Measurements from ENCODE around the gene SUN2. TPM values are rescaled to one million over a fixed set of nuclear protein-coding genes. Genes with fewer than 3 reads are reported as not detected.
A peak's percentile ranks its signal among the peaks of the same experiment; 100 is the strongest.

The SUN2 gene
- polyA plus RNA-seq, 1 donor from 2014 or later: 172 TPM

DNA sequence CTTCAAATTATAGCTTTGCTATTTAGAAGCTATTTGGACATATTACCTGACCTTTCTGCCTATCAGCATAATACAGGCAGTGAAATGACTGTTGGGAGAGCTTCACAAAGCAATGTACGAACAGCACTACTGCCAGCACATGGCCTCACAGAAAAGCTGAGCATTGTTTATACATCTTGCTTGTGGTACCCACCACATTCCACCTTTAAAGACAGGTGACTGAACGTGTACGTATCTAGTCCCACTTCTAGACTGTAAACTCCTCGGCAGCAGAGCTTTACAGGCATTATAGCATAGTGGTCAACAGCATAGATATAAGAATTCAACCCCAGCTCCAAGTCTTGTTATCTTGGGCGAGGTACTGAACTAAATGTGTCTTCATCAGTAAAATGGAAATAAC lies 56.7 kb downstream of the SUN2 start:
- Histone ChIP-seq H2AFZ (ENCODE audit: low read depth, low read length) (no peak overlapping the region), H3K4me3 (ENCODE audit: low read length) (peak overlapping the region; percentile 94), H3K9me2 (ENCODE audit: insufficient read depth, low read length) (no peaks in the 10 kb centered on the region), H3K79me2 (replicated peaks; ENCODE audit: insufficient read depth, low read length) (peaks cover 60% of the 10 kb centered on the region), H3K9ac (ENCODE audit: low read length) (peak overlapping the region; percentile 94), H3K9me3 (ENCODE audit: low read length) (no peaks in the 10 kb centered on the region), H3K4me2 (ENCODE audit: low read length) (peak overlapping the region; percentile 98), H3K27ac (ENCODE audit: low read length) (peak overlapping the region; percentile 79), H3F3A (ENCODE audit: insufficient read depth, low read length, poor library complexity, severe bottlenecking) (no peaks in the 10 kb centered on the region), H3K36me3 (ENCODE audit: insufficient read depth, low read length) (no peaks in the 10 kb centered on the region), H4K20me1 (ENCODE audit: insufficient read depth) (no peaks in the 10 kb centered on the region), H3K27me3 (ENCODE audit: insufficient read depth, low read depth, low read length) (no peaks in the 10 kb centered on the region)
- TF ChIP-seq EZH2 (IDR thresholded peaks at IDR 0.05; ENCODE audit: borderline replicate concordance, insufficient read depth, low read length, poor library complexity, severe bottlenecking) (no peak), MXI1 (conservative IDR thresholded peaks at IDR 0.05; ENCODE audit: poor library complexity, severe bottlenecking) (peak; percentile 23)
- TF ChIP-seq, protein P1, sequence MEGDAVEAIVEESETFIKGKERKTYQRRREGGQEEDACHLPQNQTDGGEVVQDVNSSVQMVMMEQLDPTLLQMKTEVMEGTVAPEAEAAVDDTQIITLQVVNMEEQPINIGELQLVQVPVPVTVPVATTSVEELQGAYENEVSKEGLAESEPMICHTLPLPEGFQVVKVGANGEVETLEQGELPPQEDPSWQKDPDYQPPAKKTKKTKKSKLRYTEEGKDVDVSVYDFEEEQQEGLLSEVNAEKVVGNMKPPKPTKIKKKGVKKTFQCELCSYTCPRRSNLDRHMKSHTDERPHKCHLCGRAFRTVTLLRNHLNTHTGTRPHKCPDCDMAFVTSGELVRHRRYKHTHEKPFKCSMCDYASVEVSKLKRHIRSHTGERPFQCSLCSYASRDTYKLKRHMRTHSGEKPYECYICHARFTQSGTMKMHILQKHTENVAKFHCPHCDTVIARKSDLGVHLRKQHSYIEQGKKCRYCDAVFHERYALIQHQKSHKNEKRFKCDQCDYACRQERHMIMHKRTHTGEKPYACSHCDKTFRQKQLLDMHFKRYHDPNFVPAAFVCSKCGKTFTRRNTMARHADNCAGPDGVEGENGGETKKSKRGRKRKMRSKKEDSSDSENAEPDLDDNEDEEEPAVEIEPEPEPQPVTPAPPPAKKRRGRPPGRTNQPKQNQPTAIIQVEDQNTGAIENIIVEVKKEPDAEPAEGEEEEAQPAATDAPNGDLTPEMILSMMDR (IDR thresholded peaks at IDR 0.05; ENCODE audit: poor library complexity, severe bottlenecking): no peak
- TF ChIP-seq, protein P2, sequence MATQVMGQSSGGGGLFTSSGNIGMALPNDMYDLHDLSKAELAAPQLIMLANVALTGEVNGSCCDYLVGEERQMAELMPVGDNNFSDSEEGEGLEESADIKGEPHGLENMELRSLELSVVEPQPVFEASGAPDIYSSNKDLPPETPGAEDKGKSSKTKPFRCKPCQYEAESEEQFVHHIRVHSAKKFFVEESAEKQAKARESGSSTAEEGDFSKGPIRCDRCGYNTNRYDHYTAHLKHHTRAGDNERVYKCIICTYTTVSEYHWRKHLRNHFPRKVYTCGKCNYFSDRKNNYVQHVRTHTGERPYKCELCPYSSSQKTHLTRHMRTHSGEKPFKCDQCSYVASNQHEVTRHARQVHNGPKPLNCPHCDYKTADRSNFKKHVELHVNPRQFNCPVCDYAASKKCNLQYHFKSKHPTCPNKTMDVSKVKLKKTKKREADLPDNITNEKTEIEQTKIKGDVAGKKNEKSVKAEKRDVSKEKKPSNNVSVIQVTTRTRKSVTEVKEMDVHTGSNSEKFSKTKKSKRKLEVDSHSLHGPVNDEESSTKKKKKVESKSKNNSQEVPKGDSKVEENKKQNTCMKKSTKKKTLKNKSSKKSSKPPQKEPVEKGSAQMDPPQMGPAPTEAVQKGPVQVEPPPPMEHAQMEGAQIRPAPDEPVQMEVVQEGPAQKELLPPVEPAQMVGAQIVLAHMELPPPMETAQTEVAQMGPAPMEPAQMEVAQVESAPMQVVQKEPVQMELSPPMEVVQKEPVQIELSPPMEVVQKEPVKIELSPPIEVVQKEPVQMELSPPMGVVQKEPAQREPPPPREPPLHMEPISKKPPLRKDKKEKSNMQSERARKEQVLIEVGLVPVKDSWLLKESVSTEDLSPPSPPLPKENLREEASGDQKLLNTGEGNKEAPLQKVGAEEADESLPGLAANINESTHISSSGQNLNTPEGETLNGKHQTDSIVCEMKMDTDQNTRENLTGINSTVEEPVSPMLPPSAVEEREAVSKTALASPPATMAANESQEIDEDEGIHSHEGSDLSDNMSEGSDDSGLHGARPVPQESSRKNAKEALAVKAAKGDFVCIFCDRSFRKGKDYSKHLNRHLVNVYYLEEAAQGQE (IDR thresholded peaks at IDR 0.05; ENCODE audit: borderline replicate concordance): no peak

GRCh38 chr22:38698407-38699094 lies 57.2 kb downstream of the SUN2 start:
- peak overlapping the region; percentile 94 for H3K9ac ChIP-seq (ENCODE audit: low read length)
- no peak for TF ChIP-seq TAF1 (IDR thresholded peaks at IDR 0.05; ENCODE audit: low read depth)
- TF ChIP-seq POLR2AphosphoS5 (IDR thresholded peaks at IDR 0.05): no peak
- TF ChIP-seq EZH2 (IDR thresholded peaks at IDR 0.05; ENCODE audit: borderline replicate concordance, insufficient read depth, low read length, poor library complexity, severe bottlenecking): no peak
- TF ChIP-seq, protein P2 (IDR thresholded peaks at IDR 0.05; ENCODE audit: borderline replicate concordance): no peak
- no peak for TF ChIP-seq MXI1 (conservative IDR thresholded peaks at IDR 0.05; ENCODE audit: poor library complexity, severe bottlenecking)
- no peak for TF ChIP-seq EP300 (conservative IDR thresholded peaks at IDR 0.05; ENCODE audit: poor library complexity, severe bottlenecking)
- TF ChIP-seq, protein P1 (IDR thresholded peaks at IDR 0.05; ENCODE audit: poor library complexity, severe bottlenecking): no peak
- no peak for TF ChIP-seq RAD21 (conservative IDR thresholded peaks at IDR 0.05)
- TF ChIP-seq SMC3 (conservative IDR thresholded peaks at IDR 0.05; ENCODE audit: poor library complexity): no peak

More at GRCh38 chr22:38698407-38699094, 57.2 kb downstream of the SUN2 start:
- H3K4me3 ChIP-seq (ENCODE audit: low read length): peak overlapping the region; percentile 94
- H3K36me3 ChIP-seq (ENCODE audit: insufficient read depth, low read length): no peaks in the 10 kb centered on the region
- peaks cover 66% of the 10 kb centered on the region for H3K79me2 ChIP-seq (replicated peaks; ENCODE audit: insufficient read depth, low read length)
- H3K27ac ChIP-seq (ENCODE audit: low read length): no peak overlapping the region
- H4K20me1 ChIP-seq (ENCODE audit: insufficient read depth): no peaks in the 10 kb centered on the region
- no peaks in the 10 kb centered on the region for H3F3A ChIP-seq (ENCODE audit: insufficient read depth, low read length, poor library complexity, severe bottlenecking)
- no peaks in the 10 kb centered on the region for H3K27me3 ChIP-seq (ENCODE audit: insufficient read depth, low read depth, low read length)
- no peaks in the 10 kb centered on the region for H3K9me2 ChIP-seq (ENCODE audit: insufficient read depth, low read length)
- H2AFZ ChIP-seq (ENCODE audit: low read depth, low read length): no peak overlapping the region
- H3K9me3 ChIP-seq (ENCODE audit: low read length): no peaks in the 10 kb centered on the region
- H3K4me2 ChIP-seq (ENCODE audit: low read length): peak overlapping the region; percentile 98

Data from neural cell (in vitro differentiated cells).